ENCODE measurements around the gene CELF4.

The CELF4 gene

DNA sequence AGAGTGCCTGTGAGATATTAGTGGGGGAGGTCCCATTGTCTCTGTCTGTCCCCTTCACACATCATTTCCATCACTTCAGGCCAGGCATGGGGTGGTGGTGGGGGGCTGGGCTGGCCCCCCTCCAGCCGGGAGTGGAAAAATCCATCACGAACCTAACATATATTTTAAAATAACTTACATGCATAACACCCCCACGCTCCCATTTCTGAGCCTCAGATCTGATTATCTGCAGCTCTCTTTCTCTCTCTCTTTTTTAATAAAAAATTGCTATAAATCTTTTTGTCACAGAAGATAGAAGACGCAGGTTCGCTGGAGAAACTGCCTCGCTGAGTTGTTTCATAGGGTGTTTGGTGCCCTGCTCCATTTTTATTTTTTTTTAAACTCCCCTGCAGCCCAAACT is 159.8 kb downstream of the CELF4 start:
- DNase-seq, result no peak

GRCh38 chr18:37405229-37405628 is 160.4 kb downstream of the CELF4 start:
- no peak for DNase-seq

DNA sequence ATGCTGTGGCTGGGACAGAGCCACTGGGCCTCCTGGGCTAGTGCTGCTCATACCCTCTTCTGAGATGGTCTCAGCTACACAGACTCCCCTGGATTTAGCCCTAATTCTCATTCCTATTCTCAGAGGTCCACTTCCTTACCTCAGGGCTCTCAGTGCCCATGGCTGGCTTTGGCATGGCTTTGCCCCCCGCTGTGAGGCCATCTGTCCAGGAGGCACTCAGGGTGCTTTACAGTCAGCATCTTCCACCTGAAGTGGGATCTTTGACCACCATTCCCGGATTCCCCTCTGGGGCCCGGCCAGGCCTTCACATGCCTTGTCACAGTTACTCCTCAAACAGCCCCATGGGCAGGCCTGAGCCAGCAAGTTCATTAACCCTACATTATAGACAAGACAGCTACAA is 161.8 kb downstream of the CELF4 start:
- no peak for DNase-seq

DNA sequence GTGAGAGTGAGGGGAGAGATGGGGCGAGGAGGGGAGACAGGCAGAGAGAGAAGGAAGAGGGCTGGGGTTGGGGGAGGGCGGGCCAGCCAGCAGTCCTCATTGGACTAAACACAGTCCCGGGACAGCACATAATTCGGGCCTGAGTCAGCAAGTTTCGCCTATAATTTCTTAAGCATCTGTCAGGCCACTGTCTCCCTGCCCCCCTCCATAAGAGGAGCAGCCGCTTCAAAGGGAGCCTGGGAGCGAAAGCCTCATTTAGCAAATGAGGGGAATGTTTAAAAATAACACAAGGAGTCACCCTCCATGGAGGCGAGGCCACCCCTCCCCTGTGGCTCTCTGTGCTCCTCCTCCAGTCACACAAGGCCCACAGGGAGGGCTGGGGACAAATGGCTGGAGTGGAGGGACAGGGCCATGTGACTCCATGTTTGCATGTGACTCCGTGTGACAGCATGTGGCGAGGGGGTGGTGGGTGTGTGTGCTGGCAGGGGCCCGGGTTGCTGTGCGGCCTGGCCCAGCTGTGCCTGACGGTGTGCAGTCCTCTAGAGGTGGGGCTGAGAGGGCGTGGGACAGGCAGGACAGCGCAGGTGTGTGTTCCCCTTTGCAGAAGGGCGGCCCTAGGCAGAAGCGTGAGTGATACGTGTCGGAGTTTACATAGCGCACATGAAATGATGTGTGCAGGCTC is 162.4 kb downstream of the CELF4 start:
- no peak for DNase-seq

GRCh38 chr18:37402735-37403099 is 162.9 kb downstream of the CELF4 start:
- no peak for DNase-seq

GRCh38 chr18:37400802-37401201 is 164.8 kb downstream of the CELF4 start:
- DNase-seq, result no peak

DNA sequence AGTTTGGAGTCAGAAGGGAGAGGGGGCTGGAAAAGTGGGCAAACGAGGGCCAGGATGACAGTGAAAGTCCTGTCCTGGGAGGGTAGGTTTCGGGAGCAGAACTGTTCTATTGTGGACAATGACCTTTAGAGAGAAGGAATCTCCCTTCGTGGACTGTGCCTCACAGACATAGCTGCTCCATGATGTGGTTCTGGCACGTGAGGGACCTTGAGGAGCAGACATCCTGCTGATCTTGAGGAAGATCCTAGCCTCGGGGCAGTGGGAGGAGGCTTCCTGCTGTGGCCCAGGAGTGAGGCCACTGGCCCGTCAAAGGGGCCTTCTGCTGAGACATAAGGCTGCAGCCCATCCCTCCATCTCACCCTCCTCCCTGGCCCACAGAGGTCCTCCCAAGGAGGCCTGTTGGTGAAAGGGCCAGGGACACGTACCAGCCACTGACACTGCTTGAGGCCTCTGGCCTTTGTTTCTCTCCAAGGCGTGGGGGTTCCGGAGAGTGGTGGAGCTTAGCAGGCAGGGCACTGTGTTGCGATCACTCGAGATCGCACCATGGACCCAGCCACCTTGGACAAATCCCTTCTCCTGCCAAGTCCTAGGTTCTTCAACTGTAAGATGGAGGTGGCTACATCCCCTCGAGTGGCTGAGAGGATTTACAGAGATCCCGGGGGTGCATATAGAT is 167.2 kb downstream of the CELF4 start:
- DNase-seq, result no peak

- DNase-seq, result no peak
These were observed 167.8 kb downstream of the CELF4 start for GRCh38 chr18:37397814-37398213.

DNA sequence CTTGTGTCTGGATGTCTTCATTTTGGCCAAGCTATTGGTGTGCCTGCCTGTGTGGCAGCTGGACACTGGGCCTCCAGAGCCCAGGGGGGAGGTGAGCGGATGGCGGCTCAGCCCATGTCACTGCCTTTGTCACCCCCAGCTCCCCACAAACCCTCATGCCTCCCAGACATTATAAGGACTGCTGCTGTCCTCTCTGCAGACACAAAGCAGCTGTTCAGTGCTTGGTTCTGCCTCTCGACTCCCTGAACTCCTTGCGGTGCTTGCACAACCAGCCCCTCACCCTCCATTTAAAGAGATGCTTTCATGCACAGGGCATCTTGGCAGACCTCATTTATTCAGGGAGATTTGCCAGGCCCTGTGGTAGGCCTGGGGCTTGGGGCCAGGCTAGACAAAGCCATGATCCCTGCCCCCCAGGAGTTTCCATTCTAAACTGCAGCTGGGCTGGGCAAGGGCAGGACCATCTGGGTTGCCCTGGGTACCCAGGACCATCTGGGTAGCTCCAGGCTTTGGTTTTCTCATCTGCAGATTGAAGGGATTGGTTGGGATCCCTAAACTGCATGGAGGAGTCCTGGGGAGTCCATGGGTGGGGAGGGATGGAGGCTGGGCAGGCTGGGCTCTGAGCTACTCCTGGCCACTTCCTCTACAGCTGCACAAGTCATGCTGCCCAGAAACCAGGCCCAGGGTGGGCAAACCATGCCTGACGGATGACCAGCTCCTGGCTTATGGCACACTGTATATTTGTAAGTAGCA is 168.5 kb downstream of the CELF4 start:
- DNase-seq, result no peak

DNA sequence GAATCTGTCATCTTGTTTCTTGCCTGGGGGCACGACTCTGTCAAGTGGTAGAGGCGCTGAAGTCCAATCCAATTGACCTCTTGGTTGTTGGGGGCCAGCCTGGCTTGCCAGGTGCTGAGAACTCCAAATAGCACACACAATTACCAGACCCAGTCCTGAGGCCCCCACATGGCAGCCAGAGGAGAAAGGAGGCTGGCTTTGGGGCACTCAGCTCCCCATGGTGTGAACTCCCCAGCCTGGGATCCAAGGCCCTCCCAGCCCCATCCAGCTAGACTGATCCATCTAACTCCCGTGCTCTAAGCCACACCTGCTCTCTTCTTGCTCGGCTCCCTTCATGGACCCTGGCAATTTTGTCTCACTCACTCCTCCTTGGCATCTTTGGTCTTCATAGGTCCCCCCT is 170.0 kb downstream of the CELF4 start:
- no peak for DNase-seq

DNA sequence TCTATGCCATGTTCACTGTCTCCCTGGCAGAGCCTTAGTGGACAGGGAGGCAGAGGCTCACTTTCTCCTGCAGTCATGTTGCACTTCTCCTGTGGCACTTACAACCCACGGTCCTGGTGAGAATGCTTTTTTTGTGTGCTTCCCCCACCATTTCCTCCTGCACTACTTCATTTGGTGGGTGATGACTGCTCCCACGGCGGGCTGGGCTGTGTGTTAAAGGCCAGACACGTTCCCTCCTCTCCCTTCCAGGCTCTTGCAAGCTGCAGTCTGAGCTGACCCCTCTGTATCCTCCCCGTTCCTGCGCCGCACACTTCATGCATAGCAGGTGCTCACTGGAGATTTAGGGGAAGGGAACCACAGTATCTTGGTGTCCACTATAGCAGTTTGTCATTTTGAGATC is 170.5 kb downstream of the CELF4 start:
- DNase-seq, result no peak

- no peak for DNase-seq
These were observed 171.0 kb downstream of the CELF4 start for GRCh38 chr18:37394610-37394965.

GRCh38 chr18:37393945-37394609 is 171.5 kb downstream of the CELF4 start:
- no peak for DNase-seq

GRCh38 chr18:37393221-37393827 is 172.3 kb downstream of the CELF4 start:
- no peak for DNase-seq

DNA sequence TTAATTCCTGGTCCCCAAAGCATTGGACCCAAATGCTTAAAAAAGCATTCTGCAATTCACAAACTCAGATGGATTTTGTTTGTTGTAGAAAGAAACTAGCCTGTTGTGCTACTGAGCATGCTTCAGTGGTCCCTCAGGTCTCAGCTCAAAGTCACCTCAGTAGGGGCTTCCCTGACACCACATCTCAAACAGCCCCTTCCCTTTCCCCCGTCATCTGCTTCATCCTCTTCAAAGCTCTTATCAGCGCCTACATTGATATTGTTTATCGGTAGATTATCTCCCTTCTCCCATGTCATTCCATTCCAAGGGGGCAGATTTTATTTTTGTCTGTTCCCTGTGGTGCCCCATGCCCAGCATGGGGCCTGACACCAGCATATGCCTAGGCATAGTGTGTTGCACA is 172.9 kb downstream of the CELF4 start:
- no peak for DNase-seq

GRCh38 chr18:37391698-37392548 is 173.7 kb downstream of the CELF4 start:
- DNase-seq, result no peak

DNA sequence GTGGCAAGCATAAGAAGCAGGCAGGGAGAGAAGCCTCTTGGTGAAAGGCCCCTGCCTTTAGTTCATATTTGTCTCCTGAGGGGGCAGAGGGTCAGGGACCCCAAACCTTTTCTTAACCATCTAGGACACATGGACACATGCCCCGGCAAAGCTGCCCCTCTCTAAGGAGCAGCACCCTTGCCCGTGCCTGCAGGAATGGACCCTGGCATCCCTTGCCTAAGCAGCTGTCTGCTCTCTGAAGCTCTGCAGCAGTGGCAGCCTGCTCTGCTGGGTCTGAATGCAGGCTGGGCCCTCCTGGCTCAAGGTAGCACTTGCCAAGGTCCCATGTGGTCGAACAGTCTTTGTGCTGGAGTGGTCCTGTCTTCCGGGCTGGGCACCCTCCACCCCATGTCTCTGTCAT is 174.4 kb downstream of the CELF4 start:
- no peak for DNase-seq

DNA sequence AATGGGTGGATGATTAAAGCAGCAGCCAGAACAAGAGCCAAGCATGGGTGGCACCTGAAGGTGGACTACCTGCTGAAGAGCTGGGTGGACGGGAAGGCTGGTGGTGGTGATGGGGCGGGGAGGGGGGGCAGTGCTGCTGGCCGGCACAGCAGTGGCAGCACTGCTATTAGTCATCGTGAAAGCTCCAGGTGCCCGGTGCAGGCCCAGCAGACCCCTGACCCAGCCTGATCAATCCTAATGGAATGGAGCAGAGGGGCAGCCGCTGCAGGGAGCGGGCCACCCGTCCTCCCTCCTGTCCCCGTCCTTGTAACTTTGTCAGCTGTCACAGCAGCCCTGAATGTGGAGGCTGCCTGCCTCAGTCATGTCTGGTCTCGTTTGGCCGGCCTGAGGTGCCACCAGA is 174.9 kb downstream of the CELF4 start:
- DNase-seq, result no peak

DNA sequence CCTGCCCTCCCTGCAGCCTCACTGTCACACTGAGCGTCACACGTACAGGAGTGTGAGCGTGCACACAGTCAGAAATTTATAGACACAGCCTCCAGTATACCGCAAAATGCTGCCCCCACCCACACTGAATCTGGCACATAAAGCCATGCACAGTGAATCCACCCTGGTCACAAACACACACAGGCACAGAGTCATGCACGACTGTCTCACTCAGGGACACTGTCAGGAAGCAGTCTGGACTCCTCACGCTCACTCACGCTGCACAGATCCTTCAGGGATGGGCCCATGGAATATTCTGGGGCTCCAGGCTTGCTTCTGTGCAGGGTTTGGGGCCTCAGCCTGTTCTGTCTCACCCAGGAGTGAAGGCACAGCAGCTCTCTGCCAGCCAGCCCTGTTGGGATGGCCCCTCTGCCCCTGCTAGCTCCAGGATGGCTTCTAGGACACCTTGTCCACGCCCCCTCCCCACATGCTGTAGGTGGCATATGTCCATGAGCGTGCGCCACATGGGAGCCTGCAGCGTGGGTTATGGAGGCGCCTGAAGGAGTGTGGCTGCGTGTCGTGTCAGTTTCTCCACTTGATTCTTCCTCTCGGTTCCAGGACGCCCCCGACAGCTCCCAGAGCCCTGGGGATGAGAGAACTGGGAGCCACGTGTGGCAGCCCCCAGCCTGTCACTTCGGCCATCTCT is 175.8 kb downstream of the CELF4 start:
- DNase-seq, result no peak

DNA sequence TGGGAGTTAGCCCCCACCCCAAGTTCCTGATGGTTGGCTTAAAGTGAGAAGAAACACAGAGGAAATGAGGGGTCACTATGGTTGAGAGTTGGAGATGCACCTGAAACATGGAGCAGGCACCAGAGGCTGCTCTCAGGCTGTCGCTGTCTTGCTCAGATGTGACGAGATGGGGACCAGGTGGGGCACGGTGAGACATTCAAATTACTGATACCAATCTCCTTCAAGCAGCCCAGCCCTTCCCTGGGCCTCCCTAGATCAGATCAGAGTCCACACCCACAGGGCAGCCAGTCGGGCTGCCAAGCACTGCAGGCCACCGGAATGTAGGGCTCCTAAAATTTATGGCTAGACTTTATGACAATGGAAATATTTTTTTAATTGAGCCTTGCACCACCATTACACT is 176.6 kb downstream of the CELF4 start:
- no peak for DNase-seq

- DNase-seq, result no peak
These were observed 177.2 kb downstream of the CELF4 start for GRCh38 chr18:37388413-37388812.
